Gastrocnemius medialis (tissue), 4 donors: Measurements from ENCODE around the gene FYCO1.

ENCODE experiments used
- POLR2A ChIP-seq, 2 donors: fragments of 450-650 bp; IDR thresholded peaks; one replicate each; pipeline ENCODE4 v1.6.1; 2017; ENCODE audit warnings: antibody characterized with exemption in 2 of 2, mild to moderate bottlenecking in 2 of 2, moderate library complexity in 2 of 2
- TF ChIP-seq, protein P1 (sequence below), 5 experiments: fragments of 450-650 bp in 3 of 5; fragments of 200-600 bp in 2 of 5; sonication (generic) in 2 of 5; IDR thresholded peaks in 4 of 5; conservative IDR thresholded peaks in 1 of 5; 1 replicate in 4 of 5; 2 replicates in 1 of 5; pipeline ENCODE4 v1.5.1; 2016 to 2019; ENCODE audit warnings: antibody characterized with exemption in 5 of 5, mild to moderate bottlenecking in 3 of 5, moderate library complexity in 3 of 5

GRCh38 chr3:45943207-45943846, 52.3 kb downstream of the FYCO1 start, which contains the start of gene CXCR6:
- TF ChIP-seq, protein P1, sequence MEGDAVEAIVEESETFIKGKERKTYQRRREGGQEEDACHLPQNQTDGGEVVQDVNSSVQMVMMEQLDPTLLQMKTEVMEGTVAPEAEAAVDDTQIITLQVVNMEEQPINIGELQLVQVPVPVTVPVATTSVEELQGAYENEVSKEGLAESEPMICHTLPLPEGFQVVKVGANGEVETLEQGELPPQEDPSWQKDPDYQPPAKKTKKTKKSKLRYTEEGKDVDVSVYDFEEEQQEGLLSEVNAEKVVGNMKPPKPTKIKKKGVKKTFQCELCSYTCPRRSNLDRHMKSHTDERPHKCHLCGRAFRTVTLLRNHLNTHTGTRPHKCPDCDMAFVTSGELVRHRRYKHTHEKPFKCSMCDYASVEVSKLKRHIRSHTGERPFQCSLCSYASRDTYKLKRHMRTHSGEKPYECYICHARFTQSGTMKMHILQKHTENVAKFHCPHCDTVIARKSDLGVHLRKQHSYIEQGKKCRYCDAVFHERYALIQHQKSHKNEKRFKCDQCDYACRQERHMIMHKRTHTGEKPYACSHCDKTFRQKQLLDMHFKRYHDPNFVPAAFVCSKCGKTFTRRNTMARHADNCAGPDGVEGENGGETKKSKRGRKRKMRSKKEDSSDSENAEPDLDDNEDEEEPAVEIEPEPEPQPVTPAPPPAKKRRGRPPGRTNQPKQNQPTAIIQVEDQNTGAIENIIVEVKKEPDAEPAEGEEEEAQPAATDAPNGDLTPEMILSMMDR (IDR thresholded peaks at IDR 0.05 in 4 of 5, conservative IDR thresholded peaks at IDR 0.05 in 1 of 5), result no peak
- TF ChIP-seq POLR2A (IDR thresholded peaks at IDR 0.05), result no peak
